ENCODE data around the gene RIPPLY3.
"Not testable (repeated sequence)": the region's sequence is repeated elsewhere in the genome, so short reads cannot be mapped to it uniquely, and the experiment has no call there.

Gene RIPPLY3

DNA sequence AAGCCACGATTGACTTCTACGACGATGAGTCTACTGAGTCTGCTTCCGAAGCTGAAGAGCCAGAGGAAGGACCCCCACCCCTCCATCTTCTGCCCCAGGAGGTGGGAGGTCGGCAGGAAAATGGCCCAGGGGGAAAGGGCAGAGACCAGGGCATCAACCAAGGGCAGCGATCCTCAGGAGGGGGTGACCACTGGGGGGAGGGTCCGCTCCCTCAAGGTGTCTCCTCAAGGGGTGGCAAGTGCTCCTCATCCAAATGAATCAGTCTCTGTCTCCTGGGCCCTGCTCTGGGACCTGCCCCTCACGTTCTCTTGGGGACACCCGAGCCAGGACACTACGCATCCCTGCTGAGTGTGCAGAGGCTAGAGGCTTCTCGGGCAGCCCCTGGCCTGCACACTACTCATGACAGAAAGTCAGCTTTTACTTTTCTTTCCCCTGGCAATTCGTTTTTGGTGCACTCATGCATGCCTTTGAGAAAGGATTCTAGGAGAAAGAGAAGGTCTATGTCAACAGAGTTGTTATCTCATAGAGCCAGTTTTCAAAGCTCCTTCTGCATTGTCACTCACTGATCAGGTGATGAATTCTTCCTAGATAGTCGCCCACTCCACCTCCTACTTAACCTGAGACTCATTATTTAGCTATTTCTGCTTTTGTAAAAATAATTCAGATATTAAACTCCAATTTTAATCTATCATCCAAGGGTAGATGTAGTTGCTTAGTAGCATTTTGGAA is 11.6 kb downstream of the RIPPLY3 start:
- DNase-seq (ENCODE audit: low spot score) = no peak

DNA sequence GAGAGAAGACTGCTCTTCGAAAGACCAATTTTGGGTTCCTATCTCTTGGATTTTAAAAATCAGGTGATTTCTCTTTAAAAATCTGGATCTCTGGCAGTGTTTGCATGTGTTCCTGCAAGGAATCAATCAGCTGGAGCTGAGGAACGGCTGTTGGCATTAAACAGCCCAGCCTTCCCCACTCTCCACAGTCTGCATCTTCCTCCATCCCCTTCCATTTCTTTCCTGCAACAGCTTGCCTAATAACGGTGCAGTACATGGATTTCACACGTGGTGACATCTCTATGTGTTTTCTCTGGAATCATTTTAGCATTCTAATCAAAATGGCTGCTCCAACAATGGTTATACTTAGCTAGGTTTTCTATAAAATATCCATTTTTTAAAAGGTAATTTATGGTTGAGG is 20.0 kb downstream of the RIPPLY3 start:
- DNase-seq (ENCODE audit: low spot score) = no peak

DNA sequence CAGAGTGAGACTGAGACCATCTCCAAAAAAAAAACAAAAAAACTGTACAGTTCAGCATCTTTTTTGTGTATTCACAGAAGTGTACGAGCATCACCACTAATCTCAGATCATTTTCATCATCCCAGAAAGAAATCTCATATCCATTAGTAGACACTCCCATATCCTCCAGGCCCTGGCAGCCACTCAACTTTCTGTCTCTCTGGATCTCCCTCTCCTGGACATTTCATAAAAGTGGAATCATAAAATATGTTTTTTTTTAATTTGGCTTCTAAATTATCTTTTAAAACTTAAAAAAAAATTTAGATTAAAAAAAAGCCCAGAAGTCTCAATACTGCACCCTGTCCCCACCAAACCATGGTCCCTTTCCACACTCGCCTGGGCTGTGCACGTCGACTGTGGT is 22.1 kb downstream of the RIPPLY3 start:
- no peak for DNase-seq (ENCODE audit: low spot score)

DNA sequence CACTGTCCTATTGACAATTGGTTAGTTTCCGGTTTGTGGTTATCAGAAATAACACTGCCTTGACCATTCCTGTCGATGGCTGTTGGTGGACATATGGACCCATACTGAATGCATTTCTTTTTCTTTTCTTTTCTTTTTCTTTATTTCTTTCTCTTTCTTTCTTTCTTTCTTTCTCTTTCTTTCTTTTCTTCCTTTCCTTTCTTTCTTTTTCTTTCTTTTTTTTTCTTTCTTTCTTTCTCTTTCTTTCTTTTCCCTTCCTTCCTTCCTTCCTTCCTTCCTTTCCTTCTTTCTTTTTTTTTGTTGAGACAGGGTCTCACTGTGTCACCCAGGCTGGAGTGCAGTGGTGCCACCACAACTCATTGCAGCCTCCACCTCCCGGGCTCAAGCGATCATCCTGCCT is 24.4 kb downstream of the RIPPLY3 start:
- no peak for DNase-seq (ENCODE audit: low spot score)

DNA sequence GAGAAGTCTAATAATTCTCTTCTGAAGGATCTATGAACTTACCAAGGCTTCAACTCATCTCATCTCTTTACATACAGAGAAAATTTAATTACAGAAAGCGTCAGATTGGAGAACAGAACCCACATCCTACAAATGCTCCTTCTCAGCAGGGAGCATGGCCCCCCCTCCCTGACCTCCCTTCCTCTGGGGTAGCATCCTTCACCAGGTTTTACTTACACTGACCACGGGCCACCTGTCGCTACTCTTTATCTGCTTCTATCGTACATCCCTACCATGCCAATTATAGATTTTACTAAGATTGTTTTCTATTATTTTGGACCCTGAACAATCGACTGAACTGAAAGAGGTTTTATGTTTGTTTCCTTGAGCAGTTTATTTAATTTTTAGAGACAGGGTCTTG is 25.8 kb downstream of the RIPPLY3 start:
- no peak for DNase-seq (ENCODE audit: low spot score)

DNA sequence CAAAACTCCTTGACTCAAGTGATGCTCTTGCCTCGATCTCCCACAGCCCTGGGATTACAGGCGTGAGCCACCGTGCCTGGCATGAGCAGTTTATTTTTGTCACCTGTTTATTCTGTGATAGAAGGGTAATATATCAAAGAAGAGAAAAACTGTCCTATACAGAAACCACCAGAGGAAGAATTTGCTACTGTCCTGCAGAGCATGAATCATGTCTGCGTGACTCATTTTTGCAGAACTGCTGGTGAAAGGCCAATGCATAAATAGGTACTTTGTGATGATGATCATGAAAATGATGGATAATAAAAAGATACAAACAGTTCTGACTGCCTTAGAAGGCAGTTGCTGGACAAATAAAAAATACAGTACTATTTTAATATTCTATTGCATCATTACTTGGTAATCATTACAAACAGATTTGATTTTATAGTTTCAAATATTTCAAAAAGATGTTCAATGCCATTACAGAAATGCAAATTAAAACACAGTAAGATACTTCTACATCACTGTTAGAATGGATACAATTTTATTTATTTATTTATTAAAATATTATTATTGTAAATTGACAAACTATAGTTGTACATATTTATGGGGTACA is 26.5 kb downstream of the RIPPLY3 start:
- peak; percentile 72 for DNase-seq (ENCODE audit: low spot score)

DNA sequence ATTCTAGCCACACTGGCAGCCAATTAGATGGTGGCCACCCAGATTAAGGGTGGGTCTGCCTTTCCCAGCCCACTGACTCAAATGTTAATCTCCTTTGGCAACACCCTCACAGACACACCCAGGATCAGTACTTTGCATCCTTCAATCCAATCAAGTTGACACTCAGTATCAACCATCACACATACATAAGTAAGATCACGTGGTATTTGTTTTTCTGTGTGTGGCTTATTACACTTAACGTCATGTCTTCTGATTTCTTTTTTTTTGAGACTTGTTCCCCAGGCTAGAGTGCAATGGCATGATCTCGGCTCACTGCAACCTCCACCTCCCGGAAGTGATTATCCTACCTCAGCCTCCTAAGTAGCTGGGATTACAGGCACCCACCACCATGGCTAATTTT is 27.9 kb downstream of the RIPPLY3 start:
- not testable (repeated sequence) for DNase-seq (ENCODE audit: low spot score)

DNA sequence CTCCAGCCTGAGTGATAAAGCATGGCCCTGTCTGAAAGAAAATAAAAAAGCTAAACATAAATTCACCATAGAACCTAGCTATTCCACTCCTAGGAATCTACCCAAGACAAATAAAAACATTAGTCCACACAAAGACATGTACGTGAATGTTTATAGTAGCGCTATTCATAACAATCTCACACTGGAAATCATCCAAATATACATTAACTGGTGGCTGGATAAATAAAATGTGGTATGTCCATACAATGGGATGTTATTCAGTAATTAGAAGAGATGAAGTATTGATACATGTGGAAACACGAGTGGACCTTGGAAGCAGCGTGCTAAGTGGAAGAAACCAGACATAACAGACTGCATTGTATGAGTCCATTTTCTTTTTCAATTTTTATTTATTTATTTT is 29.7 kb downstream of the RIPPLY3 start:
- no peak for DNase-seq (ENCODE audit: low spot score)

DNA sequence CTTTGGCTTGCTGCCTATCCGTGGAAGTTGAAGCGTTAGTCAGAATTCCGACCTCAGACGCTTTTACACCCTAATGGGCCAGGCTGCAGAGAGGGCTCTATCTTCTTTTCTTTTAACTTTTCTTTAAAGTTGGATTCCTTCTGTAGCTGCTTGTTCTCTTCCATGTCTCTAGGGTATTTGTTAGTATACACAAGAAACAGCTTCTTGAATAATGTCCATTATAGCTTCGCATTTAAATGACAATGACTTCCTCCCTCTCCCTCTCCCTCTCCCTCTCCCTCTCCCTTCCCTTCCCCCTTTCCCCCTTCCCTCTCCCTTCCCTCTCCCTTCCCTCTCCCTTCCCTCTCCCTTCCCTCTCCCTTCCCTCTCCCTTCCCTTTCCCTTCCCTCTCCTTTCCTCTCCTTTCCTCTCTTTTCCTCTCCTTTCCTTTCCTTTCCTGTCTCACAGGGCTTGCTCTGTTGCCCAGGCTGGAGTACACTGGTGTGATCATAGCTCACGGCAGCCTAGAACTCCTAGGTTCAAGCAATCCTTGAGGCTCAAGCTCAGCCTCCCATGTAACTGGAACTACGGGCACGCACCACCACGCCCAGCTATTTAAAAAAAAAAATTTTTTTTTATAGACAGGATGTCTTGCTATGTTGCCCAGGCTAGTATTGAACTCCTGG is 33.0 kb downstream of the RIPPLY3 start:
- no peak for DNase-seq (ENCODE audit: low spot score)

DNA sequence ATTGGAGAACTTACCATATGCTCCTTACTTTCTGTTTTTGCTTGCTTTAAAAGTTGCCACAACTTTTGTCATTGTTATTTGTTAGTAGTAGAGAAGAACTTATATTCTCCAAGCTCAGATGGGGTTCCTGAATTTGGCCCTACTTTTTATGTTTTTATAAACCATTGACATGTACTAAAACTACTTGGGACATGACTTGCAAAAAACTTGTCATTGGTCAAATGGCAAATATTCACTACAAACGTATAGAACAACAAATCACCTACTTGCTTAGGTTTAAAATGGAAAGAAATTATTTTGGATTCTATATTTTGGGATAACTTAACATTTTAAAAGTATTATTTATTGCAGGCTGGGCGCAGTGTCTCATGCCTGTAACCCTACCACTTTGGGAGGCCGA is 33.7 kb downstream of the RIPPLY3 start:
- DNase-seq (ENCODE audit: low spot score) = no peak

DNA sequence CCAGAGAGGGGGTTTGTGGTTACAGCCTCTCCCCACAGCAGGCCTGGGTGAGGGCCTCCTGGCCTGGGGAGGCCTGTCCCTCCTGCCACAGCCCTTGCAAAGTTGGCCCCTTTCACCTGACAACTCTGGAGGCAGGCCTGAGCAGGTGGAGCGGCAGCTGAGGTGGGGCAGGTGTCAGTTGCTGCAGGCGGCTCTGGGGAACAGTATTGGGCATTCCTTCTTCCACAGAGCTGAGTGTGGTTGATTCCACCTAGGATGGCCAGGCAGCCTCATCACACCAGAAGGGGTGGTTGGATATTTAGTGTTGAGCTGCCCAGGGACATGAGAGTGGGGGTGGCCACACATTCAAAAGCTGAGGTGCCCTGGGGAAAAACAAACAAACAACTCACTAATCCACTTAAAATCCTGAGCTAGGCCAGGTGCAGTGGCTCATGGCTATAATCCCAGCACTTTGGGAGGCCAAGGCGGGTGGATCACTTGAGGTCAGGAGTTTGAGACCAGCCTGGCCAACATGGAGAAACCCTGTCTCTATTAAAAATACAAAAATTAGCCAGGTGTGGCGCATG is 35.3 kb downstream of the RIPPLY3 start:
- no peak for DNase-seq (ENCODE audit: low spot score)

DNA sequence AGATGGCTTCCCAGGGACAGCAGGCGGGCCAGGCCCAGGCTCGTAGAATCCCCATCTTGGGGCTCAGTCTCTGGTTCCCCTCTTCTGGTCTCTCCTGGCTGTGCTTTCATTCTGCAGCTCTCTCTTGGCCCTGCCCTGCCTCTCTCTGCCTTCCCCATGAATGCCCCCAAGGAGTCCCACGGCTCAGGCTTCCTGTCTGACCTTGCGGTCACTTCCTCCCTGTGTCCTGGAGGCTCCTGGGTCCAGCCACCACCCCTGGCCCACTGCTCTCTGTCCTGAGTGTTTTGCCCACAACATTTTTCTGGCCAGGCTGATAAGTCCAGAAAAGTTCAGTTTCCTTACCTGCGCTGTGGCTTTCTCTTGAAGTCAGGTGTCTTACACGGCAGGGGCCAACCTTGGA is 37.3 kb downstream of the RIPPLY3 start:
- no peak for DNase-seq (ENCODE audit: low spot score)

DNA sequence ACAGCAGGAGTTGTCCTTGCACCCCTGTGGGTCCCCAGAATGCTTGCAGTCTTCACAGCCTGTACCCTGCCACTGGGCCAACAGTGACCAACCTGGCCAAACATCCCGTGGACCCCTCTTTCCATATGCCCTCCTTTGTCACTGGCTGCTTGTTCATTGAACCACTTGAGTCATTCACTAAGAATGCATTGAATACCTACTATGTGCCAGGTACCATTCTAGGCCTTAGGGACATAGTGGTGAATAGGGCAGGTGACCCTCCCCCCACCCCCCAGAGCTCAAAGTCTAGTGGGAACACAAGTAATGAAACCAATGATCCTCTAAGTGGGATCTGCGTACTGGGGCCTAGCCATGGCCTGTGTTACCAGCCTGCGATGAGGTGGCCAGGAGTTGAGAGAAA is 38.1 kb downstream of the RIPPLY3 start:
- DNase-seq (ENCODE audit: low spot score) = no peak

DNA sequence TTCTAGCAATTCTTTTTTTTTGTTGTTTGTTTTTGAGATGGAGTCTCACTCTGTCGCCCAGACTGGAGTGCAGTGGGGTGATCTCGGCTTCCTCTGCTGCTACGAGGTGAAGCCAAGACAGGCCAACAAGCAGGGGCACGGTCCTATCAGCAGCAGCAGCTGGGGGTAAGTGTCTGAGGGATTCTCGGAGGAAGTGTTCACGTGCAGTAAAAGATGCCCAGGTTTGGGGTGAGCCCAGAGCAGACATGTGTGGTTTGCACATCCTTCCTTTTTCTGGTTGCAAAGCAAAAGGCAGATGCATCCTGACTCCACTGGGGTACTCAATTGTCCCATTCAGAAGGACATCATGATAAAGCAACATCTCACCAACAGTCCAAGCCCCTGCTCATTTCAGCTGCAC is 38.6 kb downstream of the RIPPLY3 start:
- no peak for DNase-seq (ENCODE audit: low spot score)

DNA sequence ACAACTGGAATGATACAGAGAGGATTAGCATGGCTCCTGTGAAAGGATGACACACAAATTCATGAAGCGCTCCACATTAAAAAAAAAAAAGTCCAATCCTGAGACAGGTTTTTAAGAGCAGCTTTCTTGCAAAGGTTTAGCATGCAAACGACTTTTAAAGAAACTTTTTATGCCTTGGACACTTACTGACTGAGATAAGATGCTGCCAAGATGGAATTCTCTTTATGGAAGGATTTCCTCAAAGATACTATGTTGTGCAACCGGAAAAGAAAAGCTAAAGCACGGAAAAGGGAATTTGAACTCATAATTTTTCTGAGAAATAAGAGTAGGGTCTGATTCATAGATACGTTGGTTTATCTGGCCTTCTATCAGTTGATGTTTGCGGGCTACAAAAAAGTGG is 39.1 kb downstream of the RIPPLY3 start:
- DNase-seq (ENCODE audit: low spot score) = no peak

DNA sequence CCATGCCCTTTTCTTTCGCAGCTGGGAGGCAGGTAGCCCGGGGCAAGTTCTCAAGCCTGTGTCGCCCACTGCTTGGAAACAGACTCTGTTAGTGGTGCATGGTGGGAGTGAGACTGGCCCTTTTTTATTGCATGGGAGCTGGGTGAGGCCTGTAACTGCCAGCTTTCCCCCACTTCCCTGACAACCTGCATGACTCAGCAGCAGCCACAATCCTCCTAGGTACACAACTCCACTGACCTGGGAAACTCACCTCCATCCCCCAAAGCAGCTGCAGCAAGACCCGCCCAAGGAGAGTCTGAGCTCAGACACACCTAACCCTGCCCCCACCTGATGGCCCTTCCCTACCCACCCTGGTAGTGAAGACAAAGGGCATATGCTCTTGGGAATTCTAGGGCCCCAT is 40.6 kb downstream of the RIPPLY3 start:
- DNase-seq (ENCODE audit: low spot score) = no peak

DNA sequence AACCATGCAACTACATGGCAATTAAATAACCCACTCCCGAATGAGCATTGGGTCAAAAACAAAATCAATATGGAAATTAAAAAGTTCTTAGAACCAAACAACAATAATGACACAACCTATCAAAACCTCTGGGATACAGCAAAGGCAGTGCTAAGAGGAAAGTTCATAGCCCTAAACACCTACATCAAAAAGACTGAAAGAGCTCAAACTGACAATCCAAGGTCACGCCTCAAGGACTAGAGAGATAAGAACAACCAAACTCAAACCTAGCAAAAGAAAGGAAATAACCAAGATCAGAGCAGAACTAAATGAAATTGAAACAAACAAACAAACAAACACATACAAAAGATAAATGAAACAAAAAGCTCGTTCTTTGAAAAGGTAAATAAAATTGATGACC is 43.2 kb downstream of the RIPPLY3 start:
- DNase-seq (ENCODE audit: low spot score) = not testable (repeated sequence)

DNA sequence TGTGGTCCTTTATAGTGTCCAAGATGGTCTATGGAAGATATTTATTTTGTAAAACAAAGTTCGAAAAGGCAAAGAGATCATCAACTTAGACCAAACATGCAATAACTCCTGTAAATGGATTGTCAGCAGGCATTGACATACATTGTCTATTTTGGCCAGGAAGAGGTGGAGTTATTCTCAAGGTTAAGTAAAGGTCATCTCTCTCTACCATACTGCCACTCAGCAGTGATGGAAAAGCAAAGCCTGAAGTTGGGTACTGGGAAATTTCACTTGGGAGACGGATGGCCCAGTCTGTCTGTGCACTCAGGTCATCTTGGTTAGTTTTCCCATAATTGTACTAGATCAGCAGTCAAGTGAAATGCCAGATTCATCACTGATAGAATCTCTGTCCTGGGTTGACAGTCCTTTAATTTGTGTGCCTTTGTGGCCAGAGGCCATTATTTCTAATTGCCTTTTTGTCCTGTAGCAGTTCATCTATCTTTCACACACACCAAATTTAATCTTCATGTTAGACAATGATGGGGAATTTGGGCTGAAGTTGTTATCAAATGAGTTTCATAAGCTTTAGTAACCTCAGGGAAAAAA is 48.9 kb downstream of the RIPPLY3 start:
- no peak for DNase-seq (ENCODE audit: low spot score)

DNA sequence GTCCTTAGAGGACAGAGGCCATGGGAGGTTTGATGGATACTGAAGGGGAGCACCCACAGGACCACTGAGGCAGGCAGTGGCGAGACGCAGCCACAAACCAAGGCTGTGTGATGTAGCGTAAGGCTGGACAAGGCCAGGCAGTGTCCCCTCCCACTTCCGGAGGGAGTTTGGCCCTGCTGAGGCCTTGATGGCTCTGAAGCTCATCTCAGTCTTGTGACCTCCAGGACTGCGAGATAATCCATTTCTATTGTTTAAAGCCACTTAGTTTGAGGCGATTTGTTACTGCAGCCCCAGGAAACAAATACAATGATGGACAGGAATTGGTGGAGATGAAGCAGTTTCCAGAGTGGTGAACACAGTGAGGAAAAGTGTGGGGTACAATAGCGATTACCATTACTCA is 51.1 kb downstream of the RIPPLY3 start:
- no peak for DNase-seq (ENCODE audit: low spot score)

DNA sequence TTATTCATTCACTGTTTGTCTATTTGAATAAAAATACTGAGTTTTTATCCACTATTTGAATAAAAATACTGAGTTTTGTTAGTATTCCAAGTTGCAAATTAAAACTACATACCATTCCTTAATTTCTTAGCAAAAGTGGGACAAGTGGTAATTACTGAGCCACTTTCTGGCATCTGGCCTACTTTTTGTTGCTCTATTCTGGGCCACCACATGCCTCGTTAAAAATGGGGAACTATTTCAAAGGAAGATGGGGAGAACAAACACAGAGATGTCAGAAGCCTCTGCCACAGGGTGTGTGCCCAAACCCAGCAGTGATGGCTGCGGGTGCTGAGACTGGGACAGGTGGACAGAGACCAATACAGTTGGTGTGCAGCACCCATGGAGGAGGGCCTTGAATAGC is 51.8 kb downstream of the RIPPLY3 start:
- no peak for DNase-seq (ENCODE audit: low spot score)

DNA sequence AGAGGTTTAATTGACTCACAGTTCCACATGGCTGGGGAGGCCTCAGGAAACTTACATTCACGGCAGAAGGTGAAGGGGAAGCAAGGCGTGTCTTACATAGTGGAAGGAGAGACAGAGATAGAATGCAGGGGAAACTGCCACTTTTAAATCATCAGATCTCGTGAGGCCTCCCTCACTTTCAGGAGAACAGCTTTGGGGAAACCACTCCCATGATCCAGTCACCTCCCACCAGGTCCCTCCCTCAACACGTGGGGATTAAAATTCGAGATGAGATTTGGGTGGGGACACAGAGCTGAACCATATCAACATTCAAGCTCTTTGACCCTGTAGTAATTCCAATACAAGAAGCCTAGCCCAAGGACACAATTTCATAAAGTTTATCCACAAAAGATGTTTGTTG is 52.7 kb downstream of the RIPPLY3 start:
- no peak for DNase-seq (ENCODE audit: low spot score)

DNA sequence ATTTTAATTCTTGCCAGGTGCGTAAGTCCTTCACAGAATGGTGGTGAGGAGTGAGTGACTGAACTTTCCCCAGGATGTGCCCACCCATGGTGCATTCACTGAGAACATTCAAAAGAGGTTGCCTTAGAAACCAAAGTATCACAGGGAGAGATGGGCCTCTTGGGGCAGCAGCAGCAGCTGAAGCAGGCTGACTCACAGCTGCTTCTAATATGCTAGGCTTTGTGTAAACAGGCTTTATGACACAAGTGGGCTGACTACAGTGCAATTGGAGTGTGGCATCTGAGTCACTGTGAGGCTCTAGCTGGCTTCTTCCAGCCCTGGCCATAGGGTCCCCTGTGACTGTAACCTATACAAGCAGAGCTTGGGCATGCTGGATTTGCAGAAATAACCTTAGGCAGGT is 53.8 kb downstream of the RIPPLY3 start:
- peak; percentile 94 for DNase-seq (ENCODE audit: low spot score)
